OCI-LY3 (cell line): Measurements from ENCODE around the gene POMT2.

ENCODE experiments used
- CTCF ChIP-seq: fragments of 200-600, 300-600 bp; sonication (generic); IDR thresholded peaks from 2 replicates; pipeline ENCODE4 v1.5.1; 2014; ENCODE audit warnings: antibody characterized with exemption, low read length, low read depth
- EZH2phosphoT487 ChIP-seq: fragments of 200-600 bp; shearing (Covaris generic); IDR thresholded peaks from 2 replicates; pipeline ENCODE4 v1.6.1; 2018; ENCODE audit warnings: antibody characterized with exemption, mixed run types, low read depth

DNA sequence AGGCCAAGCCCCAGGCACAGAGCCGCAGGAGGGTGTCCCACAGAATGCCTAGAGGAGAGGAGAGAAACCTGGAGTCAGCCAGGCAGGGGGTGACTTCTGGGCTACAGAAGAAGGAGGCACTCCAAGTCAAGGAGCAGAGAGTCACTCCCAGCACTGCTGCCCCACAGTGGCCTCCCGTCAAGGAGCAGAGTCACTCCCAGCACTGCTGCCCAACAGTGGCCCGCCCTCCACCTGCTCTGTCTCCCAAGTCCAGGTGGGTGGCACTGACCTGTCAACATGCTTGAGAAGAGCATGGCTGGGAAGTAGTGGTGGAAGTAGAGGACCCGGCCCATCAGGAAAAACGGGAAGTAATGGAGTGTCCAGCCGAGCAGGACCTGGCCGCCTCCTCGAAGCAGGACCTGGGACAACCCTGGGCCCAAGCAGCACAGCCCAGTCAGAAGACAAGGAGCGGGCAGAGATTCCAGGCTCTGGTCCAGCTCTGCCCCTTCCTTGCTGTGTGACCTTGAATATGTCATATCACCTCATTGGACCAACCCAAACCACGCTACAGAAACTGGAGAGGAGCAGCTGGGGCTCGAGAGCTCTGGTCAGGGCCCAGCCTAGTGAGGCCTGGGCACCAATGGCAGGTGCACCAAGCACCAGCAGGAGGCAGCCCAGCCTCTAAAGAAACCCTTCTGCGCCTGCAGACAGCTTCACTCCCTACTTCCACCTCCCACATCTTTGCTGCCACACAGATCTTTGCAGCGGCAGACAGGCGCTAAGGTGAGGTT is 42.0 kb downstream of the POMT2 start:
- no peak for TF ChIP-seq CTCF
- TF ChIP-seq EZH2phosphoT487 = no peak
